H1 (cell line): ENCODE measurements around the gene HID1. TPM values are rescaled to one million over a fixed set of nuclear protein-coding genes. Genes with fewer than 3 reads are reported as not detected.

Experiments
- CEBPB ChIP-seq: IDR thresholded peaks from 2 replicates; pipeline ENCODE4 v1.6.1; 2012; ENCODE audit warnings: low read depth, low read length
- CTCF ChIP-seq, 3 experiments: IDR thresholded peaks; 1 replicate in 2 of 3; 2 replicates in 1 of 3; pipeline versions ENCODE4 v1.5.1 to v1.6.1; 2011; ENCODE audit warnings: low read length in 3 of 3, mild to moderate bottlenecking in 3 of 3, inconsistent platforms in 2 of 3, low read depth in 1 of 3, moderate library complexity in 1 of 3; ENCODE audit not compliant: insufficient read depth in 1 of 3; ENCODE audit errors: control extremely low read depth in 1 of 3
- EP300 ChIP-seq, 2 experiments: IDR thresholded peaks; 1 replicate in 1 of 2; 2 replicates in 1 of 2; pipeline ENCODE4 v1.6.1; 2011 to 2012; ENCODE audit warnings: low read depth in 2 of 2, low read length in 2 of 2, mild to moderate bottlenecking in 2 of 2, borderline replicate concordance in 1 of 2, inconsistent platforms in 1 of 2, moderate library complexity in 1 of 2
- RFX5 ChIP-seq: IDR thresholded peaks from 2 replicates; pipeline ENCODE4 v1.6.1; 2011; ENCODE audit warnings: low read depth, low read length, improper control_type of control experiment, borderline replicate concordance
- SIX5 ChIP-seq: IDR thresholded peaks from 2 replicates; pipeline ENCODE4 v1.6.1; 2011; ENCODE audit warnings: mild to moderate bottlenecking, low read depth, low read length
- TCF12 ChIP-seq: IDR thresholded peaks from 2 replicates; pipeline ENCODE4 v1.6.1; 2011; ENCODE audit warnings: low read depth, mild to moderate bottlenecking, low read length
- polyA plus RNA-seq, 7 experiments: library from polyadenylated mRNA; depleted of rRNA in 3 of 7; stranded (reverse) in 5 of 7; unstranded in 2 of 7; fragments of >200 nt in 5 of 7; fragments of 200-250 nt in 2 of 7; gene quantifications; 1 replicate in 5 of 7; 2 replicates in 1 of 7; 4 replicates in 1 of 7; pipeline versions ENCODE4 v1.2.1 to v1.2.3, GENCODE V29; 2011 to 2013; ENCODE audit warnings: missing spikeins in 2 of 7, mixed read lengths in 2 of 7
- total RNA-seq: library from RNA; stranded (reverse); fragmentation: NEBNext Ultra II Directional; extraction: Animal tissue kit (Norgen Biotek cat#: 25700); gene quantifications from 2 replicates; pipeline ENCODE4 v1.2.1, GENCODE V29; 2021
- TF ChIP-seq, protein P1 (sequence below): IDR thresholded peaks from 2 replicates; pipeline ENCODE4 v1.6.1; 2012; ENCODE audit warnings: inconsistent platforms

Gene HID1
- total and polyA plus RNA-seq, 2 of the 8 experiments (the other 6 are each of a cell fraction or from before 2014, with no cell fraction given), result 15.1 to 25.9 TPM

DNA sequence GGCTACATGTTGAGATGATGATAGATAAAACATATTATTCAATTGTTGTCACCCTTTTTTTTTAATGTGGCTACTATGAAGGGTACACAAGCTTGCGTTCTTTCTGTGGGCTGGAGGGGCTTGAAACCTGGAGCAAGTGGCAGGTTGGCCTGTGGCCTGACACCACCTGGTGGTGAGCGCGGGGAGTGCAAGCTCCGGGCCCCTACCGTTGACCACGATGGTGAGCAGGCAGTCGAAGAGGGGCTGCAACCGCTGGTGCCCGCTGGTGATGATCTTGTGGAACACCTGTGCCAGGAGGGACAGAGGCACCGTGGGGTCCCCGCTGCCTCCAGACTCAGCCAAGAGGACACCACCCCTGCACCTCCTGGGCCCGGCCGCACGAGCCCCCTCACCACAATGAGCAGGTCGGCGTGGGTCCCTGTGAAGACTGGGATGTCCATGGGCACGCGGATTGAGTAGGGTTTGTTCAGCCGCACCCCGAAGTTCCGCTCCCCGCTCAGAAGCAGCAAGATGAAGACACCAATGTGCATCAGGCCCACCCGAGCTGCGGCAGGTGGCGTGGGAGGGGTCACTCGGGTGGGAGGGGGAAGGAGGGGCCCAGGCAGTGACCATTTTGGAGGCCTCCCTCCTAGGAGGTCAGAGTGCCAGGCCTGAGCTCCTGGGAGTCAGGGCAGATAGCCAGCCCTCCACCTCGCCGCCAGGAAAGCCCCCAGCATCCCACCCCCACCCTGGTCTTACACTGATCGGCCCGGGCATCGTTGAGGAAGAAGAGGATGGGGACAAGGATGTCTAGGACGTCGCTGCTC is 14.4 kb downstream of the HID1 start (continued):
- TF ChIP-seq CTCF (IDR thresholded peaks at IDR 0.05; ENCODE audit: control extremely low read depth in 1 of 3, insufficient read depth in 1 of 3, low read depth in 1 of 3, low read length in 3 of 3), result peak; percentile 82 to 99 (median 94)
- no peak for TF ChIP-seq CEBPB
- TF ChIP-seq, protein P1, sequence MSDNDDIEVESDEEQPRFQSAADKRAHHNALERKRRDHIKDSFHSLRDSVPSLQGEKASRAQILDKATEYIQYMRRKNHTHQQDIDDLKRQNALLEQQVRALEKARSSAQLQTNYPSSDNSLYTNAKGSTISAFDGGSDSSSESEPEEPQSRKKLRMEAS, result peak; percentile 59
- no peak for TF ChIP-seq RFX5
- TF ChIP-seq SIX5, result no peak
- TF ChIP-seq EP300 (IDR thresholded peaks at IDR 0.05; ENCODE audit: borderline replicate concordance in 1 of 2, low read depth in 2 of 2, low read length in 2 of 2), result no peak
- TF ChIP-seq TCF12, result no peak
- TF ChIP-seq, all 59 proteins: peak for 5
